Osteocyte (in vitro differentiated cells): ENCODE data around the gene NFIX. TPM values are rescaled to one million over a fixed set of nuclear protein-coding genes. Genes with fewer than 3 reads are reported as not detected.
A peak's percentile ranks its signal among the peaks of the same experiment; 100 is the strongest.

ENCODE experiments used
- DNase-seq: peaks from one replicate; pipeline ENCODE4 v3.0.0; 2021; ENCODE audit warnings: mixed read lengths; ENCODE audit not compliant: unreplicated experiment; ENCODE audit errors: extremely low spot score
- H3K27ac Mint-ChIP-seq: one replicate; pipeline ENCODE4 v1.8.0; 2021; ENCODE audit warnings: mild to moderate bottlenecking, mixed read lengths; ENCODE audit not compliant: unreplicated experiment
- H3K27me3 Mint-ChIP-seq: one replicate; pipeline ENCODE4 v1.8.0; 2021; ENCODE audit warnings: mixed read lengths; ENCODE audit not compliant: unreplicated experiment
- H3K36me3 Mint-ChIP-seq: one replicate; pipeline ENCODE4 v1.8.0; 2021; ENCODE audit warnings: mixed read lengths; ENCODE audit not compliant: unreplicated experiment
- H3K4me1 Mint-ChIP-seq: one replicate; pipeline ENCODE4 v1.8.0; 2021; ENCODE audit warnings: mixed read lengths; ENCODE audit not compliant: unreplicated experiment
- H3K4me3 Mint-ChIP-seq: one replicate; pipeline ENCODE4 v1.8.0; 2021; ENCODE audit warnings: mild to moderate bottlenecking, moderate library complexity, mixed read lengths; ENCODE audit not compliant: unreplicated experiment
- H3K9me3 Mint-ChIP-seq: one replicate; pipeline ENCODE4 v1.8.0; 2021; ENCODE audit warnings: mixed read lengths; ENCODE audit not compliant: unreplicated experiment
- CTCF ChIP-seq: fragments of 200-600 bp; sonication (generic); IDR thresholded peaks from 2 replicates; pipeline ENCODE4 v1.5.0; 2021; ENCODE audit warnings: antibody characterized with exemption, mild to moderate bottlenecking, moderate library complexity
- total RNA-seq: library from RNA; stranded (reverse); gene quantifications from 2 replicates; pipeline ENCODE4 v1.2.1, GENCODE V29; 2021

NFIX gene
- total RNA-seq, 1 donor from 2014 or later, result 87.0 TPM

- Mint-ChIP-seq H3K4me1 (peaks cover 54% of the 10 kb centered on the region), H3K27me3 (peaks cover 50% of the 10 kb centered on the region), H3K9me3 (no peaks in the 10 kb centered on the region), H3K27ac (peak overlapping the region; percentile 12), H3K36me3 (peaks cover 39% of the 10 kb centered on the region), H3K4me3 (peak overlapping the region; percentile 75)
- TF ChIP-seq CTCF, result no peak
- no peak for DNase-seq
Observed at GRCh38 chr19:13024126-13024950, 29.1 kb downstream of the NFIX start.

- Mint-ChIP-seq H3K27ac (no peak overlapping the region), H3K9me3 (no peaks in the 10 kb centered on the region), H3K36me3 (peaks cover 39% of the 10 kb centered on the region), H3K27me3 (peaks cover 44% of the 10 kb centered on the region), H3K4me3 (peak overlapping the region; percentile 75), H3K4me1 (peaks cover 52% of the 10 kb centered on the region)
- TF ChIP-seq CTCF, result no peak
- DNase-seq, result no peak
Observed at GRCh38 chr19:13024951-13025697, 29.8 kb downstream of the NFIX start.

GRCh38 chr19:13025819-13026456 lies 30.7 kb downstream of the NFIX start:
- Mint-ChIP-seq H3K4me1 (peaks cover 51% of the 10 kb centered on the region), H3K4me3 (peak overlapping the region; percentile 75), H3K27me3 (peaks cover 37% of the 10 kb centered on the region), H3K36me3 (peaks cover 37% of the 10 kb centered on the region), H3K9me3 (no peaks in the 10 kb centered on the region), H3K27ac (peak overlapping the region; percentile 37)
- TF ChIP-seq CTCF, result no peak
- no peak for DNase-seq

GRCh38 chr19:13026462-13027370 lies 31.4 kb downstream of the NFIX start:
- Mint-ChIP-seq H3K36me3 (peaks cover 37% of the 10 kb centered on the region), H3K4me3 (peak overlapping the region; percentile 53), H3K9me3 (no peaks in the 10 kb centered on the region), H3K27me3 (peaks cover 31% of the 10 kb centered on the region), H3K27ac (peak overlapping the region; percentile 37), H3K4me1 (peaks cover 50% of the 10 kb centered on the region)
- no peak for TF ChIP-seq CTCF
- no peak for DNase-seq
